Testis (tissue), 2 donors: Measurements from ENCODE around the gene TRIM61.

Experiments
- CTCF ChIP-seq, 3 experiments: fragments of 450-650 bp in 2 of 3; fragments of 200-600 bp in 1 of 3; sonication (generic) in 1 of 3; IDR thresholded peaks; one replicate each; pipeline ENCODE4 v1.5.1; 2016 to 2019; ENCODE audit warnings: antibody characterized with exemption in 3 of 3, mild to moderate bottlenecking in 2 of 3, moderate library complexity in 1 of 3
- POLR2A ChIP-seq: fragments of 450-650 bp; IDR thresholded peaks from one replicate; pipeline ENCODE4 v1.6.1; 2017; ENCODE audit warnings: antibody characterized with exemption, mild to moderate bottlenecking, moderate library complexity

- TF ChIP-seq POLR2A (no peak), CTCF (IDR thresholded peaks at IDR 0.05) (no peak)
Measured at GRCh38 chr4:165006456-165006855, 29.0 kb upstream of the TRIM61 start.
